Gastrocnemius medialis (tissue), 4 donors: ENCODE results near the gene RELT. TPM values are rescaled to one million over a fixed set of nuclear protein-coding genes. Genes with fewer than 3 reads are reported as not detected.
A peak's percentile ranks its signal among the peaks of the same experiment; 100 is the strongest.

Experiments used
- ATAC-seq, 2 donors: fragments of 150-250 bp; one replicate each; pipeline ENCODE4 v1.9.1; 2016
- DNase-seq, 2 donors: peaks; one replicate each; pipeline ENCODE4 v3.0.0-alpha.2; 2019
- H3K27ac ChIP-seq, 4 donors: fragments of 200-600 bp; sonication (generic); 1 replicate in 1 of 4; 2 replicates in 3 of 4; pipeline ENCODE4 v1.5.1; 2016 to 2018; ENCODE audit warnings: mild to moderate bottlenecking in 2 of 4, moderate library complexity in 1 of 4
- H3K27me3 ChIP-seq, 3 donors: fragments of 200-600 bp; sonication (generic) in 2 of 3; 1 replicate in 1 of 3; 2 replicates in 2 of 3; pipeline versions ENCODE4 v1.5.1 to v1.6.0; 2016 to 2019; ENCODE audit warnings: mild to moderate bottlenecking in 1 of 3, moderate library complexity in 1 of 3
- H3K36me3 ChIP-seq, 2 donors: fragments of 200-600 bp; sonication (generic) in 1 of 2; one replicate each; pipeline ENCODE4 v1.5.1; 2017 to 2018
- H3K4me1 ChIP-seq, 2 donors: fragments of 200-600 bp; sonication (generic) in 1 of 2; one replicate each; pipeline ENCODE4 v1.5.1; 2016 to 2017; ENCODE audit warnings: mild to moderate bottlenecking in 2 of 2
- H3K4me3 ChIP-seq, 4 donors: fragments of 200-600 bp; sonication (generic) in 3 of 4; 1 replicate in 1 of 4; 2 replicates in 3 of 4; pipeline ENCODE4 v1.5.1; 2016 to 2019; ENCODE audit warnings: mild to moderate bottlenecking in 2 of 4
- H3K9me3 ChIP-seq, 3 donors: fragments of 200-600 bp; sonication (generic) in 2 of 3; 1 replicate in 1 of 3; 2 replicates in 2 of 3; pipeline ENCODE4 v1.5.1; 2016 to 2019
- POLR2A ChIP-seq, 2 donors: fragments of 450-650 bp; IDR thresholded peaks; one replicate each; pipeline ENCODE4 v1.6.1; 2017; ENCODE audit warnings: antibody characterized with exemption in 2 of 2, mild to moderate bottlenecking in 2 of 2, moderate library complexity in 2 of 2
- in situ Hi-C, 4 donors: fragments of 200-750 bp; cut with MboI; loops; one replicate each; pipeline versions ENCODE4 v1.15.0 to v1.8.0; 2017; ENCODE audit warnings: low sequenced_read_pairs in 4 of 4
- intact Hi-C: fragments of 100-400 bp; cut with DNase I; formaldehyde crosslinking; loops from one replicate; pipeline ENCODE4 v1.15.1; 2023; ENCODE audit warnings: low total_unique reads
- total RNA-seq, 4 donors: library from RNA; depleted of rRNA; stranded (reverse); fragments of >200 nt; gene quantifications; one replicate each; pipeline versions ENCODE4 v1.1.0 to v1.2.3, GENCODE V29; 2016
- TF ChIP-seq, protein P1 (sequence below), 5 experiments: fragments of 450-650 bp in 3 of 5; fragments of 200-600 bp in 2 of 5; sonication (generic) in 2 of 5; IDR thresholded peaks in 4 of 5; conservative IDR thresholded peaks in 1 of 5; 1 replicate in 4 of 5; 2 replicates in 1 of 5; pipeline ENCODE4 v1.5.1; 2016 to 2019; ENCODE audit warnings: antibody characterized with exemption in 5 of 5, mild to moderate bottlenecking in 3 of 5, moderate library complexity in 3 of 5

The RELT gene
- total RNA-seq, 4 donors from 2014 or later: 18.5 to 63.5 (median 36.7) TPM

DNA sequence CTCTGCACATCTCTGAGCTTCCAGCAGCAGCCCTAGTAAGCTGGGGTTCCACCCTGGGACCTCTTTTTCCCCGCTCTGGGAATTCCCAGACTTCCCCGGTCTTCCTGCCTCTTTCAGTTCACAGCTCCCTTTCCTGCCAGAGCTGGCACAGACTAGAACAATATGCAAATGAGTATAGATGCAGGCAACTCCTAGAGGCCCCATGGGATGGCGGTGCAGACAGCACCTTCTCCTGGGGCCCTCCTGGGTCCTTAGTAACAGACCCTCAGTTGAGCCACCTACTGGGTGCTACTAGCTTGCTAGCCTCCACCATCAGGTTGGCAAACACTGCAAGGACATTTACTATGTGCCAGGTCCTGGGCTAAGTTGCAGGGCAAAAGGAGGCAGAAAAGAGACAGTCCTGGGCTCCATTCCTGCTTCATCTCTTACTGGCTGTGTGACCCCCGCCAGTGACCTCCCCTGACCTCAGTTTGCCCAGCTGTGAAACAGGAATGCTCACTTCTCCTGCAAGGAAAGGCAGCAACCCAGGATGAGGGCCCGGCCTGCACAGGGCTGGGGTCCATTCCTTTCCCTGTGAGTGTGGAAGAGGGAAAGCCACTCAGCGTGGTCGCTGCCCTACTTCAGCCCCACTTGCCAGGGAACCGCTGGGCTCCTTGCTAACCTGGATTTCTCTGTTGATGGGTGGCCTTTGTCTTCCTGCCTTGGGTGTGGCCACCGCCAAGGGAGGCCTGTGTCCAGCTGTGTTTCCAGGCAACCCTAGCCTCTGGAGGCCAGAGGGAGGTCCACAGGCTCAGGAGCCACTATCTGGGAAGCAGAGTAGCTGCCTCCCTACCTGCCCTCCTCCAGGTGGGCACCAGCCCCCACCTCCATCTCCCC is 7.3 kb downstream of the RELT start:
- Histone ChIP-seq H3K4me3 (no peak overlapping the region), H3K9me3 (no peaks in the 10 kb centered on the region), H3K4me1 (peaks cover 97 to 99% of the 10 kb centered on the region in 2 donors), H3K27me3 (no peaks in the 10 kb centered on the region), H3K36me3 (no peaks in the 10 kb centered on the region), H3K27ac (peak overlapping the region; percentile 87 to 99 (median 98))
- DNase-seq: no peak
- no peak for TF ChIP-seq POLR2A (IDR thresholded peaks at IDR 0.05)
- TF ChIP-seq, protein P1, sequence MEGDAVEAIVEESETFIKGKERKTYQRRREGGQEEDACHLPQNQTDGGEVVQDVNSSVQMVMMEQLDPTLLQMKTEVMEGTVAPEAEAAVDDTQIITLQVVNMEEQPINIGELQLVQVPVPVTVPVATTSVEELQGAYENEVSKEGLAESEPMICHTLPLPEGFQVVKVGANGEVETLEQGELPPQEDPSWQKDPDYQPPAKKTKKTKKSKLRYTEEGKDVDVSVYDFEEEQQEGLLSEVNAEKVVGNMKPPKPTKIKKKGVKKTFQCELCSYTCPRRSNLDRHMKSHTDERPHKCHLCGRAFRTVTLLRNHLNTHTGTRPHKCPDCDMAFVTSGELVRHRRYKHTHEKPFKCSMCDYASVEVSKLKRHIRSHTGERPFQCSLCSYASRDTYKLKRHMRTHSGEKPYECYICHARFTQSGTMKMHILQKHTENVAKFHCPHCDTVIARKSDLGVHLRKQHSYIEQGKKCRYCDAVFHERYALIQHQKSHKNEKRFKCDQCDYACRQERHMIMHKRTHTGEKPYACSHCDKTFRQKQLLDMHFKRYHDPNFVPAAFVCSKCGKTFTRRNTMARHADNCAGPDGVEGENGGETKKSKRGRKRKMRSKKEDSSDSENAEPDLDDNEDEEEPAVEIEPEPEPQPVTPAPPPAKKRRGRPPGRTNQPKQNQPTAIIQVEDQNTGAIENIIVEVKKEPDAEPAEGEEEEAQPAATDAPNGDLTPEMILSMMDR (IDR thresholded peaks at IDR 0.05 in 4 of 5, conservative IDR thresholded peaks at IDR 0.05 in 1 of 5): no peak
- no peak for ATAC-seq
- intact Hi-C loops: loop anchor here (10.0 kb wide), 1 partner anchor 631 kb away; no protein-coding TSS in a partner anchor
- in situ Hi-C loops: no loop called here

DNA sequence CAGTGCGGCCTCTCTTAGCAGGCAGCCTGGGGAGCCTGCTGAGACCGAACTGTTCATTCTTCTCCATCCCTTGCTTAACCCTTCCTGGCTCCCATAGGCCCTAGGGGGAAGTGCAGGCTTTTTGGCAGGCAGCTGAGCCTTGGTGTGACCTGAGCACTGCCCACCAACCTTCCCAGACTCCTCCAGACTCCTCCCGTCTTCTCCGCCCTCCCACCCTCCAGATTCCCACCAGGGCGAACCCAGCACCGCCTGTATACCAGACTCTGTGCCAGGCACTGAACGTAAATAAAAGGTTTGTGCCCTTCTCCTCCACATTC is 7.9 kb downstream of the RELT start:
- in situ Hi-C loops: no loop called here
- ATAC-seq (no peak), DNase-seq (no peak)
- Histone ChIP-seq H3K4me1 (peaks cover 99% of the 10 kb centered on the region in 2 donors), H3K36me3 (no peaks in the 10 kb centered on the region), H3K27ac (peak overlapping the region; percentile 87 to 99 (median 98)), H3K4me3 (no peak overlapping the region), H3K27me3 (no peaks in the 10 kb centered on the region), H3K9me3 (no peaks in the 10 kb centered on the region)
- TF ChIP-seq, protein P1 (IDR thresholded peaks at IDR 0.05 in 4 of 5, conservative IDR thresholded peaks at IDR 0.05 in 1 of 5): no peak
- TF ChIP-seq POLR2A (IDR thresholded peaks at IDR 0.05): no peak
- intact Hi-C loops: loop anchor here (10.0 kb wide), 1 partner anchor 631 kb away; no protein-coding TSS in a partner anchor

DNA sequence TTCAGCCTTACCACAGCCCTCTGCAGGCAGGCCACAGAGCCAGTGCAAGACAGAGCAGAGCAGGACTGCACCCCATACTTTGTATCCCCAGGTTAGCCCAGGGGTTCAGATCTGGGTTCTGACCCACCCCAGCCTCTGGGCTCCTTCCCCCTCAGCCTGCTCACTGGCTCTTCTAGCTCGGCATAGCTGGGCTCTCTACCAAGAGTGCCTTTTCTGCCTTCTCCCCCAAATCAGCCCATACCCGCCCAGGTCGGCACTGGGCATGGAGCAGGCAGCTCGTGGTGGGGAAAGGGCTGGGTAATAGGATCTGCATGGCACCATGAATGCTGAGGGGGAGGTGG is 8.3 kb downstream of the RELT start:
- H3K9me3 ChIP-seq: no peaks in the 10 kb centered on the region
- intact Hi-C loops: loop anchor here (10.0 kb wide), 1 partner anchor 630 kb away; no protein-coding TSS in a partner anchor
- H3K4me1 ChIP-seq: peaks cover 99 to 100% of the 10 kb centered on the region in 2 donors
- ATAC-seq (no peak), DNase-seq (no peak)
- peak overlapping the region; percentile 87 to 99 (median 98) for H3K27ac ChIP-seq
- H3K4me3 ChIP-seq: no peak overlapping the region
- in situ Hi-C loops: no loop called here
- no peaks in the 10 kb centered on the region for H3K27me3 ChIP-seq
- no peaks in the 10 kb centered on the region for H3K36me3 ChIP-seq
- TF ChIP-seq, protein P1 (IDR thresholded peaks at IDR 0.05 in 4 of 5, conservative IDR thresholded peaks at IDR 0.05 in 1 of 5): no peak
- TF ChIP-seq POLR2A (IDR thresholded peaks at IDR 0.05): no peak

DNA sequence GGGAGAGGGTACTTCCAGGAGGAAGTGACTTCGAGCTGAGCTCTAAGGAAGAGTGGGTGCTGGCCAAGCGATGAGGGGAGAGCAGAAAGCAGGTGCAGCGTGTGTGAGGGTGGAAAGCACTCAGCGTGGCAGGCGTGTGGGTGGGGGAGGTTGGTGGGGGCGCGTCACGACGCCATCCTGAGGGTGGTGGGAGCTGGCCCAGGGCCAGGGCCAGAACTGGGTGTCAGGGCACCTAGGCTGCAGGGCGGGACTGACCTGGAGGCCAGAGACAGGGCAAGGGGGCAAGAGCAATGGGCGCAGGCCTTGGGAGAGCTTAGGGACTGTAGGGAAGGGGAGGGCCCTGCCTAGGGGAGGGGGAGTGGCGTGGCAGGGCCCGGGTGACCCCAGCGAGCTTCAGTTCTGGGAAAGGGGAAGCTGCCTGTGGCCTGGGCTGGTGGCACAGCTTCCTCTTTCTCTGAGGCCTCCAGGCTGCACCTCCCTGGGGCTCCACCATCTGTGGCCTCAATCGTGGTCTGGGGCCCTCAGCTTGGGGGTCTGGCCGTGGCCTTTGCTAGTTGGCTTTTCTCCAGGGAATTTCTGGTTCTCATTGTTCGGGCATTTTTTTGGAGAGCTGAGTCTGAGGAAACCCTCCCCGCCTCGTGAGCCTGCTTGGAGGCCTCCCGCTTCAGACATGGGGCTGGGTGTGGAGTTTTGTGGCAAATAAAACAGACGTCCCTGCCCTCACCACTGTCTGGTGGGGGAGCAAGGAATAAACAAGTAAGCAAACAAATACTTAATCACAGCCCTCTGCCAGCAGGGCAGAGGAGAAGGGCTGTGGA is 8.9 kb downstream of the RELT start:
- in situ Hi-C loops (no loop called here), intact Hi-C loops (loop anchor here (10.0 kb wide), 1 partner anchor 630 kb away; no protein-coding TSS in a partner anchor)
- no peaks in the 10 kb centered on the region for H3K9me3 ChIP-seq
- peak overlapping the region; percentile 87 to 99 (median 98) for H3K27ac ChIP-seq
- no peaks in the 10 kb centered on the region for H3K27me3 ChIP-seq
- no peak overlapping the region for H3K4me3 ChIP-seq
- TF ChIP-seq, protein P1 (IDR thresholded peaks at IDR 0.05 in 4 of 5, conservative IDR thresholded peaks at IDR 0.05 in 1 of 5): no peak
- TF ChIP-seq POLR2A (IDR thresholded peaks at IDR 0.05): no peak
- DNase-seq (peak in 1 of 2 donors; percentile 50), ATAC-seq (no peak)
- peaks cover 99% of the 10 kb centered on the region in 2 donors for H3K4me1 ChIP-seq
- no peaks in the 10 kb centered on the region for H3K36me3 ChIP-seq
